WTC11 (cell line): Measurements from ENCODE around the gene TIMM10B.

ENCODE experiments used
- ARID4B ChIP-seq: sonication (generic); formaldehyde crosslinking; IDR thresholded peaks from 2 replicates; pipeline ENCODE4 v1.8.0; 2023; ENCODE audit warnings: missing genetic modification reagents, mild to moderate bottlenecking, borderline replicate concordance
- FOXJ3 ChIP-seq: sonication (generic); formaldehyde crosslinking; IDR thresholded peaks from 2 replicates; pipeline ENCODE4 v1.9.0; 2021; ENCODE audit warnings: missing genetic modification reagents, mild to moderate bottlenecking, borderline replicate concordance
- NFYB ChIP-seq: sonication (generic); formaldehyde crosslinking; conservative IDR thresholded peaks from 2 replicates; pipeline ENCODE4 v1.8.0; 2022; ENCODE audit warnings: low read depth, missing genetic modification reagents
- PRDM15 ChIP-seq: sonication (generic); formaldehyde crosslinking; IDR thresholded peaks from 2 replicates; pipeline ENCODE4 v1.8.0; 2022; ENCODE audit warnings: missing genetic modification reagents
- RELA ChIP-seq: sonication (generic); formaldehyde crosslinking; IDR thresholded peaks from 2 replicates; pipeline ENCODE4 v1.8.1; 2022; ENCODE audit warnings: missing genetic modification reagents, mild to moderate bottlenecking, borderline replicate concordance
- SOX15 ChIP-seq: fragments of 250-450 bp; sonication (Bioruptor Pico); IDR thresholded peaks from 2 replicates; pipeline ENCODE4 v1.9.0; 2021; ENCODE audit warnings: mild to moderate bottlenecking
- SP1 ChIP-seq: sonication (generic); formaldehyde crosslinking; conservative IDR thresholded peaks from 2 replicates; pipeline ENCODE4 v1.8.1; 2022; ENCODE audit warnings: missing genetic modification reagents
- ZNF121 ChIP-seq: sonication (generic); formaldehyde crosslinking; IDR thresholded peaks from 2 replicates; pipeline ENCODE4 v1.8.0; 2023; ENCODE audit warnings: missing genetic modification reagents
- ZNF232 ChIP-seq: sonication (generic); formaldehyde crosslinking; IDR thresholded peaks from 2 replicates; pipeline ENCODE4 v1.8.0; 2022; ENCODE audit warnings: mild to moderate bottlenecking, missing genetic modification reagents
- TF ChIP-seq, protein P1 (sequence below): fragments of 200-600 bp; IDR thresholded peaks from 2 replicates; pipeline ENCODE4 v1.8.0; 2022; ENCODE audit warnings: antibody characterized with exemption
- TF ChIP-seq, protein P2 (sequence below): fragments of 250-450 bp; sonication (Bioruptor Pico); conservative IDR thresholded peaks from 2 replicates; pipeline ENCODE4 v1.9.0; 2021; ENCODE audit warnings: mild to moderate bottlenecking
- TF ChIP-seq, protein P3 (sequence below): sonication (generic); formaldehyde crosslinking; IDR thresholded peaks from 2 replicates; pipeline ENCODE4 v1.8.0; 2022; ENCODE audit warnings: mild to moderate bottlenecking, missing genetic modification reagents
- TF ChIP-seq, protein P4 (sequence below): fragments of 250-450 bp; sonication (Bioruptor Pico); IDR thresholded peaks from 2 replicates; pipeline ENCODE4 v1.8.0; 2021; ENCODE audit warnings: mild to moderate bottlenecking

GRCh38 chr11:6472934-6473333, 8.4 kb upstream of the TIMM10B start:
- TF ChIP-seq PRDM15 (CRISPR knock-in tag) (no peak), SP1 (no peak), SOX15 (CRISPR knock-in tag) (no peak), NFYB (no peak), RELA (CRISPR knock-in tag) (no peak), FOXJ3 (CRISPR knock-in tag) (no peak), ZNF232 (CRISPR knock-in tag) (no peak), ARID4B (CRISPR knock-in tag) (no peak), ZNF121 (CRISPR knock-in tag) (no peak)
- TF ChIP-seq, protein P1, sequence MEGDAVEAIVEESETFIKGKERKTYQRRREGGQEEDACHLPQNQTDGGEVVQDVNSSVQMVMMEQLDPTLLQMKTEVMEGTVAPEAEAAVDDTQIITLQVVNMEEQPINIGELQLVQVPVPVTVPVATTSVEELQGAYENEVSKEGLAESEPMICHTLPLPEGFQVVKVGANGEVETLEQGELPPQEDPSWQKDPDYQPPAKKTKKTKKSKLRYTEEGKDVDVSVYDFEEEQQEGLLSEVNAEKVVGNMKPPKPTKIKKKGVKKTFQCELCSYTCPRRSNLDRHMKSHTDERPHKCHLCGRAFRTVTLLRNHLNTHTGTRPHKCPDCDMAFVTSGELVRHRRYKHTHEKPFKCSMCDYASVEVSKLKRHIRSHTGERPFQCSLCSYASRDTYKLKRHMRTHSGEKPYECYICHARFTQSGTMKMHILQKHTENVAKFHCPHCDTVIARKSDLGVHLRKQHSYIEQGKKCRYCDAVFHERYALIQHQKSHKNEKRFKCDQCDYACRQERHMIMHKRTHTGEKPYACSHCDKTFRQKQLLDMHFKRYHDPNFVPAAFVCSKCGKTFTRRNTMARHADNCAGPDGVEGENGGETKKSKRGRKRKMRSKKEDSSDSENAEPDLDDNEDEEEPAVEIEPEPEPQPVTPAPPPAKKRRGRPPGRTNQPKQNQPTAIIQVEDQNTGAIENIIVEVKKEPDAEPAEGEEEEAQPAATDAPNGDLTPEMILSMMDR: no peak
- TF ChIP-seq, protein P2, sequence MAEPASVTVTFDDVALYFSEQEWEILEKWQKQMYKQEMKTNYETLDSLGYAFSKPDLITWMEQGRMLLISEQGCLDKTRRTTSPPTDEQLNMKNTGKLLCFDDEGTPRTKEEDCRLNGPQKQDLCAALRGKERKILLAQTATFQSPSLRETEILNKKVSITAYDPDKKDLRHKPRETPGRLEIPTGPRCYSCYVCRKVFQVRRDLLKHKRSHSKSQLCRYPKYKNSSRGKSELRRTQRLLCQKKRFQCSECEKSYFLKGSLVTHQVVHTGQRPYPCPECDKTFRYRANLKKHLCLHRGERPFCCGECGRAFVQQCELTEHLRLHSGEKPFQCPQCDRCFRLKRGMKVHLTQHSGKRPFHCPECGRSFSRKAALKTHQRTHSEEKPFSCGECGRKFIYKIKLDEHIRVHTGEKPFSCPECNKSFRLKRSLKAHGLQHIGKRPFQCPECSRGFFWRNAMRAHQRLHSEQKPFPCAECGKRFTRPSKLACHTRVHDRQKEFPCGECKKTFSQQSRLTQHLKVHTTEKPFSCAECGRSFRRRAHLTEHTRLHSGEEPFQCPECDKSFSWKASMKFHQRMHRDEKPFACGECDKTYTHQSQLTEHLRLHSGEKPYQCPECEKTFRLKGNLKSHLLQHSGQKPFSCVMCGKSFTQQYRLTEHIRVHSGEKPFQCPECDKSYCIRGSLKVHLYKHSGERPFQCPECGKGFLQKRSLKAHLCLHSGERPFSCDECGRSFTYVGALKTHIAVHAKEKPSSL: no peak
- TF ChIP-seq, protein P3, sequence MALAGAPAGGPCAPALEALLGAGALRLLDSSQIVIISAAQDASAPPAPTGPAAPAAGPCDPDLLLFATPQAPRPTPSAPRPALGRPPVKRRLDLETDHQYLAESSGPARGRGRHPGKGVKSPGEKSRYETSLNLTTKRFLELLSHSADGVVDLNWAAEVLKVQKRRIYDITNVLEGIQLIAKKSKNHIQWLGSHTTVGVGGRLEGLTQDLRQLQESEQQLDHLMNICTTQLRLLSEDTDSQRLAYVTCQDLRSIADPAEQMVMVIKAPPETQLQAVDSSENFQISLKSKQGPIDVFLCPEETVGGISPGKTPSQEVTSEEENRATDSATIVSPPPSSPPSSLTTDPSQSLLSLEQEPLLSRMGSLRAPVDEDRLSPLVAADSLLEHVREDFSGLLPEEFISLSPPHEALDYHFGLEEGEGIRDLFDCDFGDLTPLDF (CRISPR knock-in tag): no peak
- TF ChIP-seq, protein P4, sequence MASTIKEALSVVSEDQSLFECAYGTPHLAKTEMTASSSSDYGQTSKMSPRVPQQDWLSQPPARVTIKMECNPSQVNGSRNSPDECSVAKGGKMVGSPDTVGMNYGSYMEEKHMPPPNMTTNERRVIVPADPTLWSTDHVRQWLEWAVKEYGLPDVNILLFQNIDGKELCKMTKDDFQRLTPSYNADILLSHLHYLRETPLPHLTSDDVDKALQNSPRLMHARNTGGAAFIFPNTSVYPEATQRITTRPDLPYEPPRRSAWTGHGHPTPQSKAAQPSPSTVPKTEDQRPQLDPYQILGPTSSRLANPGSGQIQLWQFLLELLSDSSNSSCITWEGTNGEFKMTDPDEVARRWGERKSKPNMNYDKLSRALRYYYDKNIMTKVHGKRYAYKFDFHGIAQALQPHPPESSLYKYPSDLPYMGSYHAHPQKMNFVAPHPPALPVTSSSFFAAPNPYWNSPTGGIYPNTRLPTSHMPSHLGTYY (CRISPR knock-in tag): no peak
